H1 (cell line): ENCODE measurements around the gene AP2A1. TPM values are rescaled to one million over a fixed set of nuclear protein-coding genes. Genes with fewer than 3 reads are reported as not detected.

Experiments used
- ATF2 ChIP-seq: IDR thresholded peaks from 2 replicates; pipeline ENCODE4 v1.6.1; 2012; ENCODE audit warnings: low read length, inconsistent platforms
- BCL11A ChIP-seq, 2 experiments: IDR thresholded peaks; one replicate each; pipeline ENCODE4 v1.6.1; 2011; ENCODE audit warnings: low read depth in 2 of 2, low read length in 2 of 2, mild to moderate bottlenecking in 2 of 2
- BRCA1 ChIP-seq: IDR thresholded peaks from 2 replicates; pipeline ENCODE4 v1.6.1; 2012; ENCODE audit warnings: low read depth, low read length, improper control_type of control experiment
- CREB1 ChIP-seq: IDR thresholded peaks from 2 replicates; pipeline ENCODE4 v1.6.1; 2012; ENCODE audit warnings: inconsistent platforms
- E2F6 ChIP-seq: IDR thresholded peaks from 2 replicates; pipeline ENCODE4 v1.6.1; 2012; ENCODE audit warnings: inconsistent platforms
- FOSL1 ChIP-seq: IDR thresholded peaks from 2 replicates; pipeline ENCODE4 v1.6.1; 2011; ENCODE audit warnings: mild to moderate bottlenecking, low read depth, low read length, moderate library complexity; ENCODE audit not compliant: insufficient read depth
- GTF2F1 ChIP-seq: IDR thresholded peaks from 2 replicates; pipeline ENCODE4 v1.6.1; 2012; ENCODE audit warnings: low read depth, low read length, improper control_type of control experiment, borderline replicate concordance
- JUN ChIP-seq: IDR thresholded peaks from 2 replicates; pipeline ENCODE4 v1.6.1; 2011; ENCODE audit warnings: low read depth, mild to moderate bottlenecking, improper control_type of control experiment, low read length
- KDM5A ChIP-seq: fragments of 200-600 bp; IDR thresholded peaks from 2 replicates; pipeline ENCODE4 v1.7.1; 2012; ENCODE audit warnings: mild to moderate bottlenecking, low read length, inconsistent platforms, mixed read lengths
- NRF1 ChIP-seq: IDR thresholded peaks from 2 replicates; pipeline ENCODE4 v1.6.1; 2011; ENCODE audit warnings: mild to moderate bottlenecking, low read depth, low read length, improper control_type of control experiment
- POLR2A ChIP-seq, 2 experiments: IDR thresholded peaks; 1 replicate in 1 of 2; 2 replicates in 1 of 2; pipeline ENCODE4 v1.6.1; 2011; ENCODE audit warnings: low read depth in 2 of 2, low read length in 2 of 2, mild to moderate bottlenecking in 2 of 2; ENCODE audit errors: control extremely low read depth in 1 of 2
- POLR2AphosphoS5 ChIP-seq: IDR thresholded peaks from 2 replicates; pipeline ENCODE4 v1.6.1; 2011; ENCODE audit warnings: low read depth, low read length
- polyA plus RNA-seq, 7 experiments: library from polyadenylated mRNA; depleted of rRNA in 3 of 7; stranded (reverse) in 5 of 7; unstranded in 2 of 7; fragments of >200 nt in 5 of 7; fragments of 200-250 nt in 2 of 7; gene quantifications; 1 replicate in 5 of 7; 2 replicates in 1 of 7; 4 replicates in 1 of 7; pipeline versions ENCODE4 v1.2.1 to v1.2.3, GENCODE V29; 2011 to 2013; ENCODE audit warnings: missing spikeins in 2 of 7, mixed read lengths in 2 of 7
- total RNA-seq: library from RNA; stranded (reverse); fragmentation: NEBNext Ultra II Directional; extraction: Animal tissue kit (Norgen Biotek cat#: 25700); gene quantifications from 2 replicates; pipeline ENCODE4 v1.2.1, GENCODE V29; 2021
- TF ChIP-seq, protein P1 (sequence below): IDR thresholded peaks from 2 replicates; pipeline ENCODE4 v1.6.1; 2012; ENCODE audit warnings: inconsistent platforms

AP2A1 gene
- total and polyA plus RNA-seq, 2 of the 8 experiments (the other 6 are each of a cell fraction or from before 2014, with no cell fraction given) = 105 to 106 TPM

DNA sequence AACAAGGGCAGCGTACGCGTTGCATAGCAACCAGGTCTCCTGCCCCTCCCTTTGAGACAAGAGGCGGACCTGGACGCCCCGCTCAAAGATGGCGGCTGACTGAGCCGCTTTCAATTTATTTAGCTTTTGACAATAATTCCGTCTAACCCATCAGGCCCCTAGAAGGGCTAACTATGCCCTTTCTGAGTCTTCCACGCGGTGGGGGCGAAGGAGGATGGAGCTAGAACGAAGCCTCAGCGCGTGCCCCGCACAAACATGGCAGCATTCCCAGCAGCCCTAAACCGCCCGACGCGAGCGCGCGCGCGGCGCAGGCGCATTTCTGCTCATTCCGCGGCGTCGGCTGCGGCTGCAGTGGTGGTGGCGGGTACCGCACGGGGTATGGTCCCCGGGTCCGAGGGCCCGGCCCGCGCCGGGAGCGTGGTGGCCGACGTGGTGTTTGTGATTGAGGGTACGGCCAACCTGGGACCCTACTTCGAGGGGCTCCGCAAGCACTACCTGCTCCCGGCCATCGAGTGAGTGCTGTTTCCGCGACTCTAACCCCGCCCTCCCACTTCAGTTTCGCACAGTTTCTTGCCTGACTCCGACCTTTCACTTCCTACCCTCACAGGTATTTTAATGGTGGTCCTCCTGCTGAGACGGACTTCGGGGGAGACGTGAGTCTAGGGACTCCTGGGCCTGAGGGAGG, 51.3 kb downstream of the AP2A1 start, which contains the start of gene MED25 (continued):
- TF ChIP-seq BRCA1 (no peak), ATF2 (no peak), JUN (no peak), KDM5A (peak; percentile 68; the same call in 1 of the 2 replicates), CREB1 (peak; percentile 69; the same call in 1 of the 2 replicates), E2F6 (peak; percentile 26; the same call in 1 of the 2 replicates), POLR2A (IDR thresholded peaks at IDR 0.05; ENCODE audit: control extremely low read depth in 1 of 2, low read depth in 2 of 2, low read length in 2 of 2) (peak; percentile 63 to 78), POLR2AphosphoS5 (peak; percentile 75; the same call in 1 of the 2 replicates), NRF1 (peak; percentile 62), FOSL1 (no peak), GTF2F1 (no peak), BCL11A (IDR thresholded peaks at IDR 0.05; ENCODE audit: low read depth in 2 of 2, low read length in 2 of 2) (no peak)
- TF ChIP-seq, protein P1, sequence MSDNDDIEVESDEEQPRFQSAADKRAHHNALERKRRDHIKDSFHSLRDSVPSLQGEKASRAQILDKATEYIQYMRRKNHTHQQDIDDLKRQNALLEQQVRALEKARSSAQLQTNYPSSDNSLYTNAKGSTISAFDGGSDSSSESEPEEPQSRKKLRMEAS = peak; percentile 64
